Endothelial cell of umbilical vein (primary cell): ENCODE results near the gene MYT1. TPM values are rescaled to one million over a fixed set of nuclear protein-coding genes. Genes with fewer than 3 reads are reported as not detected.

Experiments used
- BruUV-seq: library from RNA; stranded (reverse); fragments of 400-500 nt; replicated peaks from 2 replicates; lab custom pipeline; 2021; lab: Mats Ljungman, UMichigan
- CTCF ChIA-PET: fragments of 300-600, 350-600 bp; sonication (Branson Sonifier 250); formaldehyde crosslinking; loops from one replicate; lab custom pipeline; 2021; ENCODE audit warnings: antibody characterized with exemption, inconsistent platforms; lab: Charles Lee
- POLR2A ChIA-PET: fragments of 300-600, 350-600 bp; sonication (Branson Sonifier 250); formaldehyde crosslinking; loops from one replicate; lab custom pipeline; 2021; ENCODE audit warnings: antibody characterized with exemption, inconsistent platforms; lab: Charles Lee
- DNase-seq: peaks from one replicate; pipeline ENCODE4 v3.0.0-alpha.2; 2011; ENCODE audit warnings: low read depth, low spot score
- FAIRE-seq: peaks from 2 replicates; lab custom pipeline; 2011; peaks lifted over from hg19 to GRCh38; lab: Jason Lieb, UNC
- H2AFZ ChIP-seq: 2 replicates; pipeline ENCODE4 v1.6.0; 2012; ENCODE audit warnings: low read depth, low read length, control low read depth, inconsistent platforms
- H3K27ac ChIP-seq: 2 replicates; pipeline ENCODE4 v1.5.1; 2011; ENCODE audit warnings: low read depth, mild to moderate bottlenecking, control low read depth, low read length, moderate library complexity; ENCODE audit not compliant: insufficient read depth
- H3K27me3 ChIP-seq, 2 experiments: 2 replicates each; pipeline versions ENCODE4 v1.6.0 to v1.6.1; 2011; ENCODE audit warnings: low read length in 2 of 2, mixed read lengths in 1 of 2; ENCODE audit not compliant: control insufficient read depth in 2 of 2, insufficient read depth in 2 of 2
- H3K36me3 ChIP-seq, 2 experiments: 2 replicates in 1 of 2; 3 replicates in 1 of 2; pipeline ENCODE4 v1.5.1; 2011; ENCODE audit warnings: low read length in 2 of 2, mild to moderate bottlenecking in 1 of 2, moderate library complexity in 1 of 2; ENCODE audit not compliant: control insufficient read depth in 2 of 2, insufficient read depth in 2 of 2; ENCODE audit errors: extremely low read depth in 1 of 2
- H3K4me1 ChIP-seq: 3 replicates; pipeline ENCODE4 v1.5.1; 2011; ENCODE audit warnings: mild to moderate bottlenecking, low read length; ENCODE audit not compliant: control insufficient read depth, insufficient read depth; ENCODE audit errors: extremely low read depth
- H3K4me2 ChIP-seq: 2 replicates; pipeline ENCODE4 v1.6.1; 2011; ENCODE audit warnings: low read length, control low read depth, mixed read lengths; ENCODE audit not compliant: insufficient read depth
- H3K4me3 ChIP-seq, 3 experiments: fragments of 200-600 bp in 1 of 3; sonication (generic), shearing (Covaris generic) in 1 of 3; replicated peaks in 1 of 3; 2 replicates each; pipeline ENCODE4 v1.5.1; 2011 to 2016; ENCODE audit warnings: control low read depth in 3 of 3, low read length in 3 of 3, mild to moderate bottlenecking in 2 of 3, inconsistent platforms in 1 of 3, low read depth in 1 of 3, moderate library complexity in 1 of 3; ENCODE audit not compliant: insufficient read depth in 1 of 3
- H3K79me2 ChIP-seq: 2 replicates; pipeline ENCODE4 v1.6.0; 2012; ENCODE audit warnings: low read length, inconsistent platforms; ENCODE audit not compliant: control insufficient read depth, insufficient read depth
- H3K9ac ChIP-seq: replicated peaks from 2 replicates; pipeline ENCODE3; 2011; ENCODE audit warnings: low read length, control low read depth; ENCODE audit not compliant: insufficient read depth; ENCODE audit errors: extremely low read depth
- H3K9me1 ChIP-seq: replicated peaks from 3 replicates; pipeline ENCODE4 v1.6.0; 2011; ENCODE audit warnings: mild to moderate bottlenecking, low read length; ENCODE audit not compliant: control insufficient read depth, insufficient read depth; ENCODE audit errors: extremely low read depth
- H3K9me3 ChIP-seq: replicated peaks from 2 replicates; pipeline ENCODE4 v1.5.1; 2012; ENCODE audit warnings: low read length, inconsistent platforms; ENCODE audit not compliant: control insufficient read depth, insufficient read depth
- H4K20me1 ChIP-seq: replicated peaks from 2 replicates; pipeline ENCODE3; 2011; ENCODE audit warnings: mild to moderate bottlenecking, low read length; ENCODE audit not compliant: control insufficient read depth, insufficient read depth; ENCODE audit errors: extremely low read depth
- EZH2 ChIP-seq: IDR thresholded peaks from 2 replicates; pipeline ENCODE4 v1.6.1; 2012; ENCODE audit warnings: borderline replicate concordance, low read depth, mild to moderate bottlenecking, moderate library complexity, low read length, inconsistent platforms; ENCODE audit not compliant: severe bottlenecking
- FOS ChIP-seq: IDR thresholded peaks from 2 replicates; pipeline ENCODE4 v1.6.1; 2011; ENCODE audit warnings: mild to moderate bottlenecking, low read length, moderate library complexity, borderline replicate concordance; ENCODE audit not compliant: insufficient read depth
- GATA2 ChIP-seq: IDR thresholded peaks from 2 replicates; pipeline ENCODE4 v1.7.0; 2011; ENCODE audit warnings: low read depth, mild to moderate bottlenecking, moderate library complexity, mixed read lengths, low read length; ENCODE audit not compliant: insufficient read length, insufficient read depth
- JUN ChIP-seq: IDR thresholded peaks from 2 replicates; pipeline ENCODE4 v1.6.1; 2011; ENCODE audit warnings: borderline replicate concordance, low read depth; ENCODE audit not compliant: insufficient read length, insufficient read depth
- MYC ChIP-seq: IDR thresholded peaks from one replicate; pipeline ENCODE4 v1.6.1; 2011; ENCODE audit warnings: mild to moderate bottlenecking, low read depth, low read length
- POLR2A ChIP-seq: IDR thresholded peaks from 2 replicates; pipeline ENCODE4 v1.6.1; 2012; ENCODE audit warnings: low read depth, mild to moderate bottlenecking, control low read depth, low read length
- POLR2AphosphoS5 ChIP-seq: IDR thresholded peaks from 2 replicates; pipeline ENCODE4 v1.6.1; 2012; ENCODE audit warnings: low read depth, mild to moderate bottlenecking, control low read depth, low read length, moderate library complexity; ENCODE audit not compliant: insufficient read depth
- dilution Hi-C: fragments of 300-500 bp; cut with MboI; formaldehyde crosslinking; loops from one replicate; pipeline ENCODE4 v1.15.0; 2019; ENCODE audit warnings: low sequenced_read_pairs; ENCODE audit not compliant: extremely low pct_ligation_motif_present
- intact Hi-C: fragments of 100-400 bp; cut with micrococcal nuclease; formaldehyde crosslinking; loops from one replicate; pipeline ENCODE4 v1.10.0; 2022
- polyA plus RNA-seq, 4 experiments: library from polyadenylated mRNA; depleted of rRNA in 3 of 4; stranded (reverse) in 3 of 4; unstranded in 1 of 4; fragments of >200 nt; gene quantifications; 2 replicates each; pipeline versions ENCODE4 v1.2.1 to v1.2.3, GENCODE V29; 2011 to 2012; ENCODE audit warnings: missing spikeins in 1 of 4
- total RNA-seq: library from RNA; stranded (reverse); gene quantifications from 2 replicates; pipeline ENCODE4 v1.2.3, GENCODE V29; 2021
- TF ChIP-seq, protein P1 (sequence below): IDR thresholded peaks from 2 replicates; pipeline ENCODE4 v1.6.1; 2011; ENCODE audit not compliant: insufficient read depth, insufficient read length
- TF ChIP-seq, protein P2 (sequence below), 2 donors: IDR thresholded peaks; 1 replicate in 1 of 2; 2 replicates in 1 of 2; pipeline ENCODE4 v1.5.1; 2011; ENCODE audit warnings: low read length in 2 of 2, mild to moderate bottlenecking in 2 of 2, moderate library complexity in 2 of 2, control low read depth in 1 of 2, inconsistent platforms in 1 of 2, low read depth in 1 of 2; ENCODE audit not compliant: insufficient read depth in 1 of 2; ENCODE audit errors: extremely low read depth in 1 of 2

MYT1 gene
- total and polyA plus RNA-seq, 2 donors (not counting 3 experiments of a cell fraction or from before 2014, with no cell fraction given): not detected

DNA sequence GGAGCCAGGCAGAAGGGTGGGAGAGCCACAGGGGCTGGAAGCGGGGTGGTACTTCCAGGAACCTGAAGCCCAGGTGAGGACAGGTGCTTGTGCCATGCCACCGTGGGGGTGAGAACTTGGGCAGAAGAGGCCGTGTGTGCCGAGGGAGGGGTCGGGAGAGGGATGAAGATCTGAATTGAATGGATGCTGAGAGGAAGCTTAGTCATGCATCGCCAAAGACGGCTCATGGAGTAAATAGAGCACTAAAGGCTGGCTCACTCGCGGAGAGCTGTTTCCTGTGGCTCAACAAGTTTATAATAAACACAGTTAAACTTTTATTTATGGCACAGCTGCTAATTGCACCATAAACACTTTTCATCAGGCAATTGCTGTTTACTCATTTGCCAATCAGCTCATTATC, 21.7 kb upstream of the MYT1 start:
- no peak overlapping the region for H3K27ac ChIP-seq
- H3K79me2 ChIP-seq: no peaks in the 10 kb centered on the region
- no peak for FAIRE-seq
- dilution Hi-C loops: no loop called here
- H3K27me3 ChIP-seq: no peaks in the 10 kb centered on the region
- TF ChIP-seq GATA2 (no peak), POLR2A (no peak), FOS (peak; percentile 53)
- CTCF ChIA-PET: no interaction called here
- H3K9me1 ChIP-seq: no peaks in the 10 kb centered on the region
- BruUV-seq: no TSS peak
- POLR2A ChIA-PET: no interaction called here
- no peak overlapping the region for H3K4me2 ChIP-seq
- intact Hi-C loops: no loop called here
- H2AFZ ChIP-seq: no peak overlapping the region
- no peak overlapping the region for H3K4me3 ChIP-seq
- H3K4me1 ChIP-seq: no peaks in the 10 kb centered on the region
- H3K9ac ChIP-seq: no peak overlapping the region
- H3K36me3 ChIP-seq: no peaks in the 10 kb centered on the region
- H4K20me1 ChIP-seq: no peaks in the 10 kb centered on the region
- peaks cover 2% of the 10 kb centered on the region for H3K9me3 ChIP-seq
- DNase-seq: peak; percentile 9

DNA sequence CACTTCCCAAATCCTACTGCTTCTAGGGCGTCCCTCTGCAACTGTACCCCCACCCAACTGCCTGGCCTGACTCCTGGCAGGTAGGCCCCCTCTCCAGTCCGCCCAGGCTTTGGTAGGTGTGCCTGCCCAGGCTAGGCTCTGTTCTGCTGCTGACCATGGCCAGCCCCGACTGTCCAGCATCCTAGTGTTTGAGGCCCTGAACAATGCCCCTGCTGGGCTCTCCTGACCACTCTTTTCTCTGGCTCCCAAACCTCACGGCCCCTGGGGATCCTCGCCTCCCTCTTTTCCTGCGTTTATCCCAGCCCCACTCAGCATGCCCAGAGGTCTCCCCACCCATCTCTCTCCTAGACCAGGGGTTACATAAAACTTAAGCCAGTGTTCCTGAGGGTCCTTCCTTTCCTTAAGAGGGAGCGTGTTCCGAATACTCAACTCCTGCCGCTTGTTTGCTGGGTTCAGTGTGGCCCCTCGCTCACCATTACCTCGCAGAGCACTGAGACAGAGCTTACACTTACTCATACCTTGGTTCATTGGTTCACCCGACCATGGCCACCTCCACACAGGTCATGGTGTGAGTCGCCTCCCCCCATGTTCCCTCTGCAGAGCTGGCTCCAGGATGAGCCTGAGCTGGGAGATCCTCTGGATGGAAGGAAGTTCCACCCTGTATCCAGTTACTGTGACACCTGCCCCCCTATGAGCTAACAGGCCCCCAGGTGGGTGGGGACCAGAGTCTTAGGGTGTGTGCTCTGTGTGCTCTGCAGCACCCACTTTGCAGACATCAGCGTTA, 21.0 kb upstream of the MYT1 start:
- Histone ChIP-seq H3K27ac (no peak overlapping the region), H3K9me3 (peaks cover 2% of the 10 kb centered on the region), H3K4me1 (no peaks in the 10 kb centered on the region), H2AFZ (no peak overlapping the region), H3K4me2 (no peak overlapping the region), H3K9ac (no peak overlapping the region), H3K9me1 (no peaks in the 10 kb centered on the region), H3K79me2 (no peaks in the 10 kb centered on the region), H3K27me3 (no peaks in the 10 kb centered on the region), H4K20me1 (no peaks in the 10 kb centered on the region), H3K36me3 (no peaks in the 10 kb centered on the region), H3K4me3 (no peak overlapping the region)
- no peak for TF ChIP-seq GATA2
- no peak for TF ChIP-seq FOS
- TF ChIP-seq JUN: no peak
- TF ChIP-seq, protein P1, sequence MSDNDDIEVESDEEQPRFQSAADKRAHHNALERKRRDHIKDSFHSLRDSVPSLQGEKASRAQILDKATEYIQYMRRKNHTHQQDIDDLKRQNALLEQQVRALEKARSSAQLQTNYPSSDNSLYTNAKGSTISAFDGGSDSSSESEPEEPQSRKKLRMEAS: no peak
- TF ChIP-seq, protein P2, sequence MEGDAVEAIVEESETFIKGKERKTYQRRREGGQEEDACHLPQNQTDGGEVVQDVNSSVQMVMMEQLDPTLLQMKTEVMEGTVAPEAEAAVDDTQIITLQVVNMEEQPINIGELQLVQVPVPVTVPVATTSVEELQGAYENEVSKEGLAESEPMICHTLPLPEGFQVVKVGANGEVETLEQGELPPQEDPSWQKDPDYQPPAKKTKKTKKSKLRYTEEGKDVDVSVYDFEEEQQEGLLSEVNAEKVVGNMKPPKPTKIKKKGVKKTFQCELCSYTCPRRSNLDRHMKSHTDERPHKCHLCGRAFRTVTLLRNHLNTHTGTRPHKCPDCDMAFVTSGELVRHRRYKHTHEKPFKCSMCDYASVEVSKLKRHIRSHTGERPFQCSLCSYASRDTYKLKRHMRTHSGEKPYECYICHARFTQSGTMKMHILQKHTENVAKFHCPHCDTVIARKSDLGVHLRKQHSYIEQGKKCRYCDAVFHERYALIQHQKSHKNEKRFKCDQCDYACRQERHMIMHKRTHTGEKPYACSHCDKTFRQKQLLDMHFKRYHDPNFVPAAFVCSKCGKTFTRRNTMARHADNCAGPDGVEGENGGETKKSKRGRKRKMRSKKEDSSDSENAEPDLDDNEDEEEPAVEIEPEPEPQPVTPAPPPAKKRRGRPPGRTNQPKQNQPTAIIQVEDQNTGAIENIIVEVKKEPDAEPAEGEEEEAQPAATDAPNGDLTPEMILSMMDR (IDR thresholded peaks at IDR 0.05; ENCODE audit: extremely low read depth in 1 of 2, insufficient read depth in 1 of 2, low read depth in 1 of 2, low read length in 2 of 2): no peak
- TF ChIP-seq POLR2A: no peak
- TF ChIP-seq MYC: no peak
- TF ChIP-seq EZH2: no peak
- no peak for TF ChIP-seq POLR2AphosphoS5
- FAIRE-seq (no peak), DNase-seq (no peak)
- intact Hi-C loops: no loop called here
- POLR2A ChIA-PET: no interaction called here
- dilution Hi-C loops: no loop called here
- no TSS peak for BruUV-seq
- CTCF ChIA-PET: no interaction called here
